ENCODE measurements around the gene UST.

GRCh38 chr6:149026530-149026942 lies 279.7 kb downstream of the UST start:
- TF ChIP-seq CTCF (optimal IDR thresholded peaks at IDR 0.05 in 1 of 3, IDR thresholded peaks at IDR 0.05 in 1 of 3, conservative IDR thresholded peaks at IDR 0.05 in 1 of 3; ENCODE audit: extremely low read depth in 1 of 3, insufficient read depth in 2 of 3, low read length in 3 of 3) (peak; percentile 51 to 74 (median 54)), EZH2 (IDR thresholded peaks at IDR 0.05; ENCODE audit: low read length) (no peak)
